Dedifferentiated amniotic fluid mesenchymal stem cell (primary cell): ENCODE measurements around the gene SSBP4.
A peak's percentile ranks its signal among the peaks of the same experiment; 100 is the strongest.

ENCODE experiments used
- DNase-seq: peaks from one replicate; pipeline ENCODE4 v3.0.0-alpha.2; 2016; ENCODE audit errors: extremely low spot score

Gene SSBP4

DNA sequence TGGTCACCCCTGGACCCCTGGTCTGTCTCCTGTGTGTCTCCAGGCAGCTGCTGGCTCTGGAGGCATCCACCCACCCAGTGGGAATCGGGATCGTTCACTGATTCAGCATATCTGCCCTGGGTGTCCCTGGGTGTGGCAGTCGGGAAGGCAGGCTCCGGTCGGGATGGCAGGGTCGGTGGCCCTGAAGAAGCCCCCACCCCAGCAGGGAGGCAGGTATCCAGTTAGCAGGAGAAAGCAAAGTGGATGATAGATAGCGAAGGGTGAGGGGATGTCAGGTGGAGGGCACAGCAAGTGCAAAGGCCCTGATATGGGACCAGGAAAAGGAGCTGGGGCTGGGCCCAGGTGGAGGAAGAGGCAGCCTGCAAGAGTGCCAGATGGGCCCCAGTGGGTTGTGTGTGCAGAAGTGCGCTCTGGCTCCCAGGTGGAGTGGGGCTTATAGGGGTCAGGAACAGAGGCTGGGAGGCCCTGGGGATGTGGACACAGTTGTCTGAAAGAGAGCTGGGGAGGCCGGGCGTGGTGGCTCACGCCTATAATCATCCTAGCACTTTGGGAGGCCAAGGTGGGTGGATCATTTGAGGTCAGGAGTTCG lies 2.3 kb downstream of the SSBP4 start:
- no peak for DNase-seq

DNA sequence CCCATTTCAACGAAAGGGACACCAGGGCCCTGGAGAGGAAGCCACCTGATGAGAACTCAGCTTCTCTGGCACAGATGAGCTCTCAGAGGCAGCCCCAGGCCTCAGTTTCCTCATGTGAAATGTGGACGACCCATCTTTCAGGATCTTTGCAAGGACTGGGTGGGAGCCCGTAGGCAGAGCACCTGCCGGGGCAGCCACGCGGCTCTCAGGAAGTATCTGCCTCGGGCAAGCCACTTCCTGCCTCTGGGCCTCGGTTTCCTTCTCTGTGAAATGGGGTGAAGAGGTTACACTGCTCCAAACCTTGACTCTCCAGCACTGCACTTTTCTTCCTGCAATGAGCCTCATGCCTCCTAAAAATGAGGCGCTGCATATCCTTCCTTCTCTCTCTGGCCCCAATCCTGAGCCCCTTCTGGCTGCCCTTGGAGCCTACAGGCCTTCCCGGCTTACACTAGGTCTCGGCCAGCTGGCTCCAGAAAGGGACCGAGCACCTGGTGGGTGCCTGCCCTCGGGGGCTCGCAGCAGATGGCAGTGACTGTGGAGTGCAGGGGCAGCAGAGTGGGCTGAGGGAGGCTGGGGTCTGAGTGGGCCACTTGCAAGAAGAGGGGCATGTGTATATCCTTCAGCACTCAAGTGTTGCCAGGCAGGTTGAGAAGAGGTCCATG lies 3.5 kb downstream of the SSBP4 start:
- DNase-seq = no peak

DNA sequence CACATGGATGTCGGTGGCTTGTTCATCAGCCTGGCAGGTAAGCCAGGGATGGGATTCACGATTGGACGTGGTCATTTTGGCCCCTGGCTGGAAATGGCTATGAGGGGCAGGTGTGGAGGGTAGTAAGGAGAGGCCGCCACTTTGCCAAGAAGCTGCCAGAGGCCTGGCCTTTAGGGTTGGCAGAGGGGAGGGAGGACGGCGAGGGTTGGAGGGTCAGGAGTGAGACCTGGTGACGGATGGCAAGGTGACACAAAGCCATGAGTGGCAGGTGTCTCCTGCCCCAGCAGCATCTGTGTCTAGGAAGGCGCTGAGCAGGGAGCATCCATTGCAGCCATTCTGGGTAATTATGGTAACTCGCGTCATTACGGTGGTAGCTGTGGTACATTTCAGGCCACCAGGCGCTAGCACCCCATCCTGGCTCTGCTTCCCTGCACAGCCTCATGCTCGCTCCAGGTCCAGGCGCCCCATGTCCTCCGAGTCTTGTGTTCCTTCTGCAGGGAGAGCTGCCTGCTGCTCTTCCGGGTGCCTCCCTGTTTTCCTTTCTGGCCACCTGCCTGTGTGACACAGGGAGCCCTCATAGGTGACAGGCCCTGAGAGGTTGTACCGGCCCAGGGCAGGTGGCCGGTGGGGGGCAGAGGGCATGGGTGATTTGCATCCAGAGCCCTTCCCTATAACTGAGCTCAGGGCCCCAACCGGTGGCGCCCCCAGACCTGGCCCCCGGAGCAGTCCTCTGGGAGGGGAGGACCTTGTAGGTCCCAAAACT lies 4.2 kb downstream of the SSBP4 start:
- no peak for DNase-seq

DNA sequence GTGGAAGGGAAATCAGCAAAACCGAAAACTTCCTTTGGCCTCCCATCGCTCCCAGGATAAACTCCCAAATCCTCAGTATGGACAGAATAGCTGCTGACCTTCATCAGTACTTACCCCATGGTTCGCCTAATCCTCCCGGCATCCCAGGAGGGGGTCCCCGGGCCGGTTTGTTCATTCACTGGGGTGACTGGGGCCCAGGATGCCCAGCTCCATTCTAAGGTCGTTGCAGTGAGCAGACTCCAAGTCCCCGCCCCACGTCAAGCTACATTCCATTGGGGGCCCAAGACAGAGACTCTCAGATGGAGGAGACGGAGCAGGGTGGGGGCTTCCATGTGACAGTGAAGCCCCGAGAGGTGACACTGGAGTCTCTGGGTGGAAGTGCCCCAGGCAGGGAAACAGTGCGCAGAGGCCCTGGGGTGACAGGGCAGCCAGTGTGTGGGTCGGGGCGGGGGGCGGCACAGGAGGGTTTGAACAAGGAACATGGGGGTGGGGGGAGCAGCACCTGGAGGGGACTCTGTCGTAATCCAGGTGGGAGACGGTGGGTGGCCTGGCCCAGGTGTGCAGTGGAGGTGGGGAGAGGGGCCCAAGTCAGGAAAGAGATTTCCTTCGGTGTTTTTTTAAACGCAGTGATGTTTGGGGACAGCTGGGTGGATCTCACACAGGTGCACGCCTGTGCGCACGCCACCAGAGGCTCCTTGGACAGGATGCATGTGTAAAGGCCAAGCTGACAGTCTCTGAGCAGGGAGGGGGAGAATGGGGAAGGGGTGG lies 5.1 kb downstream of the SSBP4 start:
- no peak for DNase-seq

DNA sequence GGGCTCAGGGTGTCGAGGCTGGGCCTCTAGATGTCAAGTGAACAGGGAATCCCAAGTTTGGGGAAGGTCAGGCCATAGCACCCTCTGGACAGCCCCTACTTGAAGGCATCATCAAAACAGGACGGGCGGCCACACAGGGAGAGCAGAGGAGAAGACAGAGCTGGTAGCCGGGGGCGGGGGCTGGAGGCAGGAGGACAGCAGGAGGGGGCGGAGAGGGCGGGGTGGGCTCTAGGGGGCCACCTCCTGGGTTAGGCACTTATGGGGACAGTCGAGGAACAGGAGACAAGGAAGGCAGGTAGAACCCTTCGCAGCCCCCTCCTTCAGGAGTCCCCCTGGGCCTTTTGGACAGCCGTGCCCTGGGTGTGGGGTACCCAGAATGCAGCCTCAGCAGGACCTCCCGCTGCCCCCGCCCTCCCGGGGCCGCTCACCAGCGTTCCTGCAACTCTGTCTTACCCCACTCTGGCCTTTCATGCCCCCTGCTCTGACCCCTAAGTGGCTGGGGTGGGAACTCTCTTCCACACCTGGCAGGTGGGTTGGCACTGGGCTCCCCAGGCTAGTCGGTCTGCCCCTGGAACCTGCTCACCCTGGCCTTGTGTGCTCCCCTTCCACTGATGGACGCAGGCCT lies 5.8 kb downstream of the SSBP4 start:
- no peak for DNase-seq

DNA sequence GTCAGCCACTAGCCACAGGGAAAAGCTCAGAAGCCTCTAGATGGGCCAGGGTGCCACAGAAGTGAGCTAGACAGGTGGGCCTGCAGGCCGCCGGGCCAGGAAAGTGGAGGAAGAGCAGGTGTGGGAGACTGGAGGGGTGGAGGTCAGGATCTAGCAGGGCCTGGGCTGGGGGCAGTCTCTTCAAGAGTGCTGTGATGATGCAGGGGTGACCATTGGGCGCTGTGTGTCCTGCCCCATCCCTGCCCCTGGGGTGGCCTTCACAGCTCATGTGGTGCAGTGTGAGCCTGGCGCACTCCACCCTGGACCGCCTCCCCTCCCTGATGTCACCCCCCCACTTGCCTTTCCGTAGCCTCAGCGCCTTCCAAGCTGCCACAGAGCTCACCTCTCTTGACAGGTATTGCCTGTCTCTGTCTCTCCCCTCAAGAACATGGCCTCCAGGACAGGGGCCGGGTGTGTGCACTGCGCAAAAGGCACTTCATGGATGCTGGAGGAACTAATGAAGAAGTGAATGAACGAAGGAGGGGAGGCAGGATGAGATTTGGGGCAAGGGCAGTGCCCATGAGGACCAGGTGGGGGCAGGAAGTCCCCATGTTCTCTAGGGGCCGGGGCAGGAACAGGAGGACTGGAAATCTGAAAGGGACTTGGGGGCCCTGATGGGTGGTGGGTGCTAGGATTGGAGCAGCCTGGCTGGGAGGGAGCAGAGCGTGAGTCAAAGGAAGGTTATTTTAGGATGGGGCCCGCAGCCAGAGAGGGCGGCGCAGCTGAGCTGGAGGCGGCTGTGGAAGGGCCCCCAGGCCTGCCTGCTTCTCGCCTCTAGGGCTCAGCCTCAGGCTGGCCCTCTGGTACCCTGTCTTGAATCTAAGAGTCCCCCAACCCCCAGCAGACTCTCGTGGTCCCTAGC lies 6.6 kb downstream of the SSBP4 start:
- DNase-seq = peak; percentile 74

GRCh38 chr19:18426416-18426767 lies 7.2 kb downstream of the SSBP4 start:
- DNase-seq = no peak

DNA sequence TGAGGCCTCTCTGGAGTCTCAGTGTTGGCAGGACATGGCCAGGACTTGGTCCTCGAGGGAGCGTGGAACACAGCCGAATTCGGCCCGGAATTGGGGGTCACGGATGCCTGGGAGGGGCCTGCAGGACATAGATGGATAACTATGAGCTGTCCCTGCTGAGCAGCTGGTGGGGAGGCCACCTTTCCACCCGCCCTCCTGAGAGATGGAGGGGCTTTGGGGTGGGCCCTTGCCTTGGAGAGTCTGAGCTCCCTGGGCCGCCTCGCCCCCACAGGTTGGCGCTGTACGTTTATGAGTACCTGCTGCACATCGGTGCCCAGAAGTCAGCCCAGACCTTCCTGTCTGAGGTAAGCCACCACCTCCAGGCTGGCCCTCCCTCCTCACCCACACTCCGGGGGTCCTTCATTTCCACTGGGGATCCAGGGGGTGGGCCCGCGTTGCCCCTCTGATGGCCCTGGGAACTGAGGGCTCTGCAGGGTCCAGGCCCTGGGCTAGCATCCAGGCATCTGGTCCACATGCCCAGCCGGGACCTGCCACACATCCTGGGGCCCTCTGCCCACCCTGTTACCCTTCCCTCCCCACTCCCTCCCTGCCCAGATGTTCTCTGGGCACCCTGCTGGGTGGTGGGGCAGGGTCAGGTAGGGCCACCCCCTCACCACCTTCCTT lies 8.0 kb downstream of the SSBP4 start:
- DNase-seq = no peak

DNA sequence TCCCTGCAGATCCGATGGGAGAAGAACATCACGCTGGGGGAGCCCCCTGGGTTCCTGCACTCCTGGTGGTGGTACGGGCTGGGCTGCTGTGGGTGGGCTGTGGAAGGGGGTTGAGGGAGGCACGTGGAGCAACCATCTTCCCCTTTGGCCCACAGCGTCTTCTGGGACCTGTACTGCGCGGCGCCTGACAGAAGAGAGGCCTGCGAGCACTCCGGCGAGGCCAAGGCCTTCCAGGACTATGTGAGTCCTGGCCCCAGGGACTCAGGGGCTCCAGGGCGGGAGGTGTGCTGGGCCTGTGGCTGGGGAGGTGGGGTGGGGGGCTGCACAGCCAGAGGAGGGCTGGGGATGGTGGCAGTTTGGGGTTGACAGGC lies 8.5 kb downstream of the SSBP4 start:
- no peak for DNase-seq

DNA sequence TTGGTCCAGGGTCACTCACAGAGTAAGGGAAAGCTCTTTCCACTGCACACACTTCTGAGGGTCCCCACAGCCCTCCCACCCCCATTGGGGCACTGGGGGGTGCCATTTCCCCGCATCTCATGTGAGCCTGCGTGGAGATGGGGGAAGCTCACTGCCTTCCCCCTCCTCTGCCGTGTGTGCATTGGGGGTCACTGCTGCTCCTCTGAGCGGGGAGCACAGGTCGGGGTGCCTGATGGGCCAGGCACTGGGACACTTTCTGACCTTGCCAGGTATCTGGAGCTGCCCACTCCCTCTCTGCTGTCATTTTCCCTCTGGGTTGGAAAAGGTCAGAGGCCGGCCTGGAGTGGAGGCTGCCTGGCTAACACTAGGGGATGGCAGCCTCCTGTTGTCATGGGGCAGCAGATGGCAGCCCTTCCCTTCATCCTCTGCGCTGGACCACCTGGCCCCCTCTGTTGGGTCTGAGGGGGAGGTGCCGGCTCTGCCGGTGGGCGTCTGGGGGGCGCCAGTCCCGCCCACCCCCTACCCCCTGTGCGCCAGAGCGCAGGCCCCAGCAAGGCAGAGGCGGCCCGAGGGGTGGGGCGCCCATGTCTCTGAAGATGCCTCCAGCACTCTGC lies 9.1 kb downstream of the SSBP4 start:
- no peak for DNase-seq

GRCh38 chr19:18428787-18429674 lies 9.8 kb downstream of the SSBP4 start:
- DNase-seq = peak; percentile 63

DNA sequence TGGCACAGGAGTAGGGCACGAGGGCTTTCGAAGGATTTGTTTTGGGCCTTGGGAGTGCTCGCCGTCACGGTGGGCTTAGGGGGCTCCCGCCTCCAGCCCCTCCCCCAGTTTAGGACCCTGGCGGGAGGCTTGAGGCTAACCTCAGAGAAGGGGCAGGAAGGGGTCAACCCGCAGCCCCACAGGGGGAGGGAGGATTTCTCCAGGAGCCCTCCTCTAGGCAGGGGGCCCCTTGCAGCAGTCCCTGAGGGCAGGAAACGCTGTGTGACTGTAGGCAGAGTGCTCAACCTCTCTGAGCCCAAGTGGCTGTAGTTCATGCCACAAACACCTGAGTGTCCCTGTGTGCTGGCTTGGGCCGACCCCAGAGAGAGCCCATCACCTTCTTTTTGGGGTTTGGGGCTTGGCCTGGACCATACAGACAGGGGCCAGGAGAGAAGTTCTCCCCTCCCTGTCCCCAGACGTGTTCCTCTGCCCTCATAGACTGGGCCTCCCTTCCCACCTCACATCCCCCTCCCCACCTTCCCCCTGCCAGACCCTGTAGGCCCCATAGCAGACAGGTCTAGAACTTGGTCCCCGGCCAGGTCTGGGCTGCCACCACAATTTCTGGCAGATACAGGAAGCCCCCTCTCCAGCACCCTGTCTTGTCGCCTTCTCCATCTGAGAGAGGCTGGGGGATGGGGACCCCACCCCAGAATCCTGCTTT lies 10.7 kb downstream of the SSBP4 start:
- no peak for DNase-seq

- DNase-seq = no peak
These were observed 11.4 kb downstream of the SSBP4 start for GRCh38 chr19:18430417-18431144.

DNA sequence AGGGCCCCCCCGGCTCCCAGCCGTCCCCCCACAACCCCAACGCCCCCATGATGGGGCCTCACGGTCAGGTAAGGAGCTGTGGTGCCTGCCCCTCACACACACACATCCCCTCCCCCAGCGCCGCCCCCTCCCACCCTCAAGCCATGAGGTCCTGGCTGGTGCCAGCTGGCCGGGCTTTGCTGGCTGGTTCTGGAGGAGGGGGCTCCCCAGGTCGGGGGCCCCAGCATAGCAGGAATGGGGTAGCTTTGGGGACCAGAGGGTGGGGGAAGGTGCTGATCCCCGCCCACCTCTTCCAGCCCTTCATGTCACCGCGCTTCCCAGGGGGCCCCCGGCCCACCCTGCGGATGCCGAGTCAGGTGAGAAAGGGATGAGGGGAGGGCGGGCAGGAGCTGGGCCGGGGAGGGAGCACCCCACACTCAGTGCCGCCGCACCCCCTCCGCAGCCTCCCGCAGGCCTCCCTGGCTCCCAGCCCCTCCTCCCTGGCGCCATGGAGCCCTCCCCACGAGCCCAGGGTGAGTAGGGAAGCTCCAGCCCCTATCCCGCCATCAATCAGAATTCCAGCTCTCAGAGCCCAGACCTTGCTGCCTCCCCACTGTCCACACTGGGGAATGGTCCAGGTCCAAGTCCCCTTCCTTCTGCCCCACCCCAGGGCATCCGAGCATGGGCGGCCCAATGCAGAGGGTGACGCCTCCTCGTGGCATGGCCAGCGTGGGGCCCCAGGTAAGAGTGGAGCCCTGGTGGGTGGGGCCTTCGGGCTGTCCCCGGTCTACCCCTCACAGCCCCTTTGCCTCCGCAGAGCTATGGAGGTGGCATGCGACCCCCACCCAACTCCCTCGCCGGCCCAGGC lies 12.4 kb downstream of the SSBP4 start:
- DNase-seq = no peak

GRCh38 chr19:18432275-18433014 lies 13.2 kb downstream of the SSBP4 start:
- DNase-seq = no peak
